Pancreas (tissue), 10 donors: ENCODE results near the gene MBL2. TPM values are rescaled to one million over a fixed set of nuclear protein-coding genes. Genes with fewer than 3 reads are reported as not detected.
A peak's percentile ranks its signal among the peaks of the same experiment; 100 is the strongest.

Source experiments
- ATAC-seq, 4 donors: fragments of 200-7000 bp; cut with Tn5 transposase; one replicate each; pipeline versions ENCODE4 v1.8.0 to v1.9.1; 2020; ENCODE audit warnings: mild to moderate bottlenecking in 4 of 4, moderate library complexity in 4 of 4
- DNase-seq, 6 donors: peaks; one replicate each; pipeline ENCODE4 v3.0.0-alpha.2; 2020
- FAIRE-seq: peaks from 2 replicates; lab custom pipeline; 2012; peaks lifted over from hg19 to GRCh38; lab: Jason Lieb, UNC
- H3K27ac ChIP-seq, 4 donors: fragments of 200-600 bp; sonication (generic); 1 replicate in 3 of 4; 2 replicates in 1 of 4; pipeline versions ENCODE4 v1.5.0 to v1.8.0; 2020
- H3K27me3 ChIP-seq, 4 donors: fragments of 200-600 bp; one replicate each; pipeline ENCODE4 v1.8.0; 2021
- H3K36me3 ChIP-seq, 3 donors: fragments of 200-600 bp; sonication (generic) in 1 of 3; one replicate each; pipeline versions ENCODE4 v1.5.0 to v1.8.0; 2020 to 2021
- H3K4me1 ChIP-seq, 3 donors: fragments of 200-600 bp; one replicate each; pipeline ENCODE4 v1.8.0; 2021
- H3K4me3 ChIP-seq, 4 donors: fragments of 200-600 bp; sonication (generic) in 2 of 4; one replicate each; pipeline versions ENCODE4 v1.5.0 to v1.8.0; 2020 to 2021
- H3K9me3 ChIP-seq, 4 donors: fragments of 200-600 bp; one replicate each; pipeline ENCODE4 v1.8.0; 2021
- WGBS, 2 donors: extraction: QIAGEN DNeasy Blood & Tissue Kit; methylation state at CpG; one replicate each; pipeline ENCODE4 v1.1.7; 2013; 5-methylcytosine and 5-hydroxymethylcytosine counted together
- intact Hi-C, 3 donors: fragments of 100-400 bp; cut with DNase I; formaldehyde crosslinking; loops; one replicate each; pipeline versions ENCODE4 v1.11.1 to v1.14.2; 2022
- polyA plus RNA-seq, 2 donors: library from polyadenylated mRNA; stranded (reverse); fragments of 200-250 nt; gene quantifications; one replicate each; pipeline ENCODE4 v1.2.3, GENCODE V29; 2013
- total RNA-seq, 6 donors: library from RNA; stranded (reverse); fragmentation: NEBNext Ultra II Directional in 4 of 6; extraction: Animal tissue kit (Norgen Biotek cat#: 25700) in 4 of 6; gene quantifications; one replicate each; pipeline versions ENCODE4 v1.2.1 to v1.2.4, GENCODE V29; 2021 to 2023
- TF ChIP-seq, protein P1 (sequence below), 4 donors: fragments of 200-600 bp; sonication (generic) in 3 of 4; IDR thresholded peaks; one replicate each; pipeline versions ENCODE4 v1.5.0 to v1.8.0; 2021; ENCODE audit warnings: antibody characterized with exemption in 4 of 4
- donor health status: healthy with polysubstance abuse.
- donor health status: DM: no; HTN: no; CAD: no; lungs with moderate emphysema.
- donor health status: DM: no; HTN: no; CAD: no.
- donor health status: control.
- donor health status: control.
- donor health status: Bipolar disorder and iron deficiency.
- donor health status: DM: yes; HTN: yes; CAD: no.
- donor health status: DM: no; HTN: no; CAD: no.
- donor health status: DM: no; HTN: no; CAD: no.
- donor health status: DM: yes; HTN: yes; CAD: no.

MBL2 gene
- total and polyA plus RNA-seq, 8 donors, result 0.09 TPM; not detected in 7

DNA sequence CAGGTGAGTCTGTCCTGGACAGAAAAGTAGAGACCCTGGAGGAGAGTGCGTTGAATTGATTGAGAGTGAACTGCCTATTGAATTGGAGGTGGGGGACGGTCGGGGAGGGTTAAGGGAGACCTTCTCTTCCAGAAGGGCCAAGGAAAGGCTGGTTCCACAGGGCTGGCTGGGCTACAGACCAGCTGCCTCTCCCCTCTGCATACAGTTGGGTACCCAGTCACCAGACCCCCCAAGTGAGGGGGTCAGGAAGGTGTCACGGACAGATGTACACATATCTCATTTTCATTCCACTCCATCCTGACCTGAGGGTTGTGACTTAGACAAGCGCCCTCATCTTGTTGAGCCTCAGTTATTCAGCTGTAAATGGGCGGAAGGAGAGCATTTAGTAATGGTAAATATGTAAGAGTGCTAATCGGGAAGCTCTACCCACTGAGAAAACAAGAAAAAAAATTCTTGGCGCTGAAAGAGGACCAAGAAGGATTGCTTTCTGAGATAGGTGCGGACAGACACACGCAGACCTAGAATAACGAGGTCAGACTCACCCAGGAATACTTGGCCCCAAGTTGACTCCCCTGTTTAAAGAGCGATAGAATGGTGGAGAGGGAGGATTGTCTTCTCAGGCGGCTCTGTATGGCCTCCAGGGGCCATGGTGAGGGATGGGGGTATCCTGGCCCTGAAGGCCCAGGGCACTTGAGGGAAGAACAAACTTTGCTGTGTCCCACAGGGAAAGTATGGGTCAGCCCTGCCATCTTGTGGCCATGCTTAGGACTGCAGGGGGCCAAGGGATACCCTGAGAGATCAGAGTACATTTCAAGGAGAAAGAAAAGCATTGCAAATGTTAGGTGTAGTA, 7.2 kb upstream of the MBL2 start:
- FAIRE-seq, result no peak
- intact Hi-C loops, result no loop called here

DNA sequence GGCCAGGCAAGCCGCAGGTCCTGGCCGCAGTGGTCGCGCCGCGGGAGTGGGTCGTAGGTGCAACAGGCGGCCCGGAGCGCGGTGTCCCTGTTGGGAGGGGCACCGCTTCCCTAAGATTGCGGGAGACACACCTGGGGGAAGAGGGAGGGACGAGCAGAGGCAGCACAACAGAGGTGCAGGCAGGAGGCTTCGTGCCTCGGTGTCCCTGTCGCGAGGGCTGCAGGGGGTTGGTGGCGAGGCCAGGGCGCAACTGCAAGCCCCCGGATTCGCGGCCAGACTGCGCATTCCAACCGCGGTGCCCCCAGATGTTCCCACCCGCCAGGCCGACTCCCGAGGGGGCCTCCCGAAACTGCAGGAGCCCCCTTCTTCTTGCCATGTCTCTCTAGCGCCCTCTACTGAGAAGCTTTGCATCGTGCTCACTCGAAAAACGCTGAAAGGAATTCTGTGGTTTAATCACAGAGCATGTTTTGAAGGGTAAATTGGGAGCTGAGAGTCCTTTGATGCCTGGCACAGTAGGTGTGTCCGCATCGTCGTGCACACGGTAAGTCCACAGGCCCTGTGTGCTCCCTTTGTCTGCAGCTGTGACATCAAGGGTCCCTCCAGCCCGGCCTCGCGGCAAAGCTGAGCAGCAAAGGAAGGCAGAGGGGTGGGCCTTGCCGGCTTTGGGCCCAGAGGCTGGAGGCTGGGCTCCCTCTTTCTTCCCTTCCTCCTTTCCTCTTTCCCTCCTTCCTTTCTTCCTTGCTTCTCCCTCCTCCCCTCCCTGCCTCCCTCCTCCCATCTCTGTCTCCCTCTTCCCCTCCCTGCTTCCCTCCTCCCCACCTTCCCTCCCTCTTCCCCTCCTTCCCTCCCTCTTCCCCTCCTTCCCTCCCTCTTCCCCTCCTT, 6.2 kb upstream of the MBL2 start:
- FAIRE-seq (no peak), DNase-seq (no peak), ATAC-seq (no peak)
- whole genome bisulfite sequencing, 2 donors, result 21 to 42% methylated on average over 35 to 42 of the region's 42 CpGs
- H3K9me3 ChIP-seq, result no peaks in the 10 kb centered on the region
- intact Hi-C loops, result no loop called here
- TF ChIP-seq, protein P1, sequence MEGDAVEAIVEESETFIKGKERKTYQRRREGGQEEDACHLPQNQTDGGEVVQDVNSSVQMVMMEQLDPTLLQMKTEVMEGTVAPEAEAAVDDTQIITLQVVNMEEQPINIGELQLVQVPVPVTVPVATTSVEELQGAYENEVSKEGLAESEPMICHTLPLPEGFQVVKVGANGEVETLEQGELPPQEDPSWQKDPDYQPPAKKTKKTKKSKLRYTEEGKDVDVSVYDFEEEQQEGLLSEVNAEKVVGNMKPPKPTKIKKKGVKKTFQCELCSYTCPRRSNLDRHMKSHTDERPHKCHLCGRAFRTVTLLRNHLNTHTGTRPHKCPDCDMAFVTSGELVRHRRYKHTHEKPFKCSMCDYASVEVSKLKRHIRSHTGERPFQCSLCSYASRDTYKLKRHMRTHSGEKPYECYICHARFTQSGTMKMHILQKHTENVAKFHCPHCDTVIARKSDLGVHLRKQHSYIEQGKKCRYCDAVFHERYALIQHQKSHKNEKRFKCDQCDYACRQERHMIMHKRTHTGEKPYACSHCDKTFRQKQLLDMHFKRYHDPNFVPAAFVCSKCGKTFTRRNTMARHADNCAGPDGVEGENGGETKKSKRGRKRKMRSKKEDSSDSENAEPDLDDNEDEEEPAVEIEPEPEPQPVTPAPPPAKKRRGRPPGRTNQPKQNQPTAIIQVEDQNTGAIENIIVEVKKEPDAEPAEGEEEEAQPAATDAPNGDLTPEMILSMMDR (IDR thresholded peaks at IDR 0.05), result no peak
- H3K27ac ChIP-seq, result no peak overlapping the region
- H3K4me1 ChIP-seq, result no peaks in the 10 kb centered on the region
- H3K36me3 ChIP-seq, result no peaks in the 10 kb centered on the region
- H3K27me3 ChIP-seq, result no peaks in the 10 kb centered on the region
- no peak overlapping the region for H3K4me3 ChIP-seq

More for the DNA sequence above, 7.2 kb upstream of the MBL2 start:
- DNase-seq (peak in 5 of 6 donors; percentile 22 to 85 (median 64)), ATAC-seq (peak; percentile 61 to 94 (median 90))
- Histone ChIP-seq H3K36me3 (no peaks in the 10 kb centered on the region), H3K9me3 (no peaks in the 10 kb centered on the region), H3K27ac (no peak overlapping the region), H3K27me3 (no peaks in the 10 kb centered on the region), H3K4me1 (no peaks in the 10 kb centered on the region), H3K4me3 (no peak overlapping the region)
- WGBS, 2 donors, result 54 to 59% methylated on average over 13 of the region's 13 CpGs
- TF ChIP-seq, protein P1 (IDR thresholded peaks at IDR 0.05), result peak; percentile 72 to 82 (median 78)

DNA sequence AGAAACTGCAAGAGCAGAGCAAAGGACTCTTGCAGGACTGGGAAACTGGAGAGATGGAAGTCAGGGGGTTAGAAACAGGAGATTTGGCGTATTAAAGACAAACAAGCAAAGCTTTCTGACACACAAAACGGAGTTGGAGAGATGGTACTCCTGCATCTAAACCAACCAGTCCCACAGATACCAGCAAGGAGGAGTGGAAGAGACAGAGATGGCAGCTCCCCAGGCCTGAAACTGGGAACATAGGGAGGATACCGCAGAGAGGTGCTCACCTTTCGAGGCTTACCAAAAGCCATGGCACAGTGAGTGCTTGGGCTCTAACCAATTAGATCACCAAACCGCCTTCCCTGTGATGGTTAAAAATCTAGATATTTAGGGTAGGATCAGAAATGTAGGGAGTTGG, 4.8 kb upstream of the MBL2 start:
- no peaks in the 10 kb centered on the region for H3K9me3 ChIP-seq
- H3K27ac ChIP-seq, result no peak overlapping the region
- ATAC-seq, result no peak
- FAIRE-seq, result no peak
- intact Hi-C loops, result no loop called here
- no peaks in the 10 kb centered on the region for H3K27me3 ChIP-seq
- no peaks in the 10 kb centered on the region for H3K36me3 ChIP-seq
- H3K4me1 ChIP-seq, result no peaks in the 10 kb centered on the region
- no peak for DNase-seq
- TF ChIP-seq, protein P1 (IDR thresholded peaks at IDR 0.05), result no peak
- WGBS, 2 donors, result 68 to 87% methylated on average over 5 of the region's 5 CpGs
- H3K4me3 ChIP-seq, result no peak overlapping the region

DNA sequence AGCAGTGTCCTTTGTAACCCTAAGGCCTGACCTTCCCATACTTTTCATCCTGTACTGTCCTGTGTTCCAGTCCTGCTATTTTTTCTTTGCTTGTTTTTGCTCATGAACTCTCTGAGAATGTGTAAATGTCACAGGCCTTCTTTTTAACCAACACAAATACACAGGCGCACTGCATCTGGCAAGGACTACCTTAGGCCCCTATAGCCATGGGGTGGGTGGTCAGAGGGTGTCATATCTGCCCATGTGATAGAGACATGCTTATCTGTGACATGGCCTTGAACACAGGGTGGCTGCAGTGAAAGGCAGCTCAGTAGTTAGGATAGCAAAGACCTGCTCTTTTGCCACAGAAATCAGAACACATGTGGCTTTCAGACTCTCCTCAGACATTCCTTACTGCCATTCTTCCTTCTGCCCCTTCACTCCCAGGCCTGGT, 3.9 kb upstream of the MBL2 start:
- no peaks in the 10 kb centered on the region for H3K36me3 ChIP-seq
- FAIRE-seq (no peak), DNase-seq (no peak), ATAC-seq (no peak)
- no peak overlapping the region for H3K27ac ChIP-seq
- WGBS, 2 donors, result 0% methylated on average over 1 of the region's 1 CpG
- TF ChIP-seq, protein P1 (IDR thresholded peaks at IDR 0.05), result no peak
- H3K9me3 ChIP-seq, result no peaks in the 10 kb centered on the region
- no peaks in the 10 kb centered on the region for H3K27me3 ChIP-seq
- intact Hi-C loops, result no loop called here
- H3K4me3 ChIP-seq, result no peak overlapping the region
- H3K4me1 ChIP-seq, result no peaks in the 10 kb centered on the region
